GM15510 (cell line): ENCODE data around the gene PHF13.

Experiments
- POLR2A ChIP-seq: IDR thresholded peaks from 3 replicates; pipeline ENCODE4 v1.6.1; 2011; ENCODE audit warnings: borderline replicate concordance; ENCODE audit not compliant: insufficient read length; ENCODE audit errors: extremely low read depth

Gene PHF13

GRCh38 chr1:6596886-6597776 lies 16.4 kb upstream of the PHF13 start:
- TF ChIP-seq POLR2A = no peak

GRCh38 chr1:6597777-6598131 lies 15.8 kb upstream of the PHF13 start:
- no peak for TF ChIP-seq POLR2A

GRCh38 chr1:6599141-6599975 lies 14.2 kb upstream of the PHF13 start:
- no peak for TF ChIP-seq POLR2A

- TF ChIP-seq POLR2A = no peak
Measured at GRCh38 chr1:6600410-6601048, 13.0 kb upstream of the PHF13 start.

- no peak for TF ChIP-seq POLR2A
Measured at GRCh38 chr1:6601049-6601922, 12.2 kb upstream of the PHF13 start.

- TF ChIP-seq POLR2A = no peak
Measured at GRCh38 chr1:6601923-6602668, 11.4 kb upstream of the PHF13 start.

GRCh38 chr1:6602669-6603237 lies 10.8 kb upstream of the PHF13 start, which contains the start of gene KLHL21:
KLHL21 (minus strand) TSS chr1:6602869; CDS start chr1:6602817, 52 bp downstream.
- TF ChIP-seq POLR2A = peak; percentile 97

- TF ChIP-seq POLR2A = no peak
Measured at GRCh38 chr1:6603238-6603914, 10.2 kb upstream of the PHF13 start.

GRCh38 chr1:6603915-6604558 lies 9.5 kb upstream of the PHF13 start:
- TF ChIP-seq POLR2A = no peak

GRCh38 chr1:6612641-6613360 lies 730 bp upstream of the PHF13 start:
- TF ChIP-seq POLR2A = peak; percentile 25
